Heart left ventricle (tissue), 13 donors: Measurements from ENCODE around the gene GATAD2B.

Experiments
- POLR2A ChIP-seq, 2 donors: fragments of 450-650 bp; IDR thresholded peaks; one replicate each; pipeline ENCODE4 v1.6.1; 2017; ENCODE audit warnings: antibody characterized with exemption in 2 of 2, mild to moderate bottlenecking in 2 of 2, moderate library complexity in 2 of 2
- TF ChIP-seq, protein P1 (sequence below), 12 donors: fragments of 200-600 bp; sonication (generic) in 4 of 12; IDR thresholded peaks; one replicate each; pipeline versions ENCODE4 v1.5.0 to v1.8.0; 2018 to 2022; ENCODE audit warnings: antibody characterized with exemption in 12 of 12, mild to moderate bottlenecking in 5 of 12
- donor health status: ischemic (EF 13 %, LVEDD 7.1; RV severe dilation, severe dysfunction).
- donor health status: DM: no; HTN: yes; CAD: no.
- donor health status: DM: no; HTN: no; CAD: no.
- donor health status: ischemic (EF 25% LVEDD 6.9; RV normal size, moderate dysfunction).
- donor health status: ischemic (EF 25% LVEDD 5.7; RV mildly dilated, moderate dysfunction).
- donor health status: ischemic (EF 35%, LVEDD 5.7; RV mildly dilated, moderate dysfunction).
- donor health status: nonischemic (EF 11% LVEDD 7.7; RV severe dilation, severe dysfunction).
- donor health status: DM: yes; HTN: yes; CAD: no.
- donor health status: PGD.
- donor health status: ischemic (EF 29% LVEDD 5.4; RV normal size, mild dysfunction).
- donor health status: nonischemic (EF 23%, LVEDD 6.1; RV moderate dilation, normal function).

DNA sequence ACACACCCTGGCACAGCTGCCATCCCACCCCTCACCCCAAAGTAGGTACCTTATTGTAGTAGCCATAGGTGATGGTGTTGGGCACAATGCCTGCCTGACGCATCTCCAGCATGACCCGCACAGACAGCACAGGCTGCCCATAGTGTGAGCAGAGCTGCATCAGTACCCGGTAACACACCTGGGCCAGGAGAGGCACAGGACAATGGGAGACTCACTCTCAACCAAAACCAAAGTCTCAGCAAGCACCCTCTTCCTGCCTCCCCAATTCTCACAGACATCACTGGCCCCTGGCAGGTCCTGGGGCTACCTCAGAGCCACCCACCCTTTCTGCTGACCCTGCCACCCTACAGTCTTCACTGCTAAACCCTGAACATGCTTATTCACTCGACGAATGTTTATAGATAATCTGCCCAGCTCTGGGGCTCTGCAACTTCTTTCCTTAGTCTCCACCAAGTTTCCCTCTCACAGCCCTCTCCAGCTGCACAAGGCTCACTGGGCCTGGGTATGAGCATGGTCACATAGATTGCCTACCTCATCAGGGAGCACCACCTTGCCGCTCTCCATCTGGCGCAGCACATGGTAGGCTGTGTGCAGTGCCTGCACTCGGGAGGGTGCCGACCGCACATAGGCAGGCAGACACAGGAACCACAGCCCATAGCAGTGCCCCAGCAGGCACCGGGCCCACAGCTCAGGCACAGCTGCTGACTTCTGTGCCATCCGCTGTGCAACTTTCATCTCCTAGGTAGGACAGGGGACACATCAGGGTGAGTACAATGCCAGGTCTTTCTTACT lies 13.4 kb upstream of the GATAD2B start:
- TF ChIP-seq, protein P1, sequence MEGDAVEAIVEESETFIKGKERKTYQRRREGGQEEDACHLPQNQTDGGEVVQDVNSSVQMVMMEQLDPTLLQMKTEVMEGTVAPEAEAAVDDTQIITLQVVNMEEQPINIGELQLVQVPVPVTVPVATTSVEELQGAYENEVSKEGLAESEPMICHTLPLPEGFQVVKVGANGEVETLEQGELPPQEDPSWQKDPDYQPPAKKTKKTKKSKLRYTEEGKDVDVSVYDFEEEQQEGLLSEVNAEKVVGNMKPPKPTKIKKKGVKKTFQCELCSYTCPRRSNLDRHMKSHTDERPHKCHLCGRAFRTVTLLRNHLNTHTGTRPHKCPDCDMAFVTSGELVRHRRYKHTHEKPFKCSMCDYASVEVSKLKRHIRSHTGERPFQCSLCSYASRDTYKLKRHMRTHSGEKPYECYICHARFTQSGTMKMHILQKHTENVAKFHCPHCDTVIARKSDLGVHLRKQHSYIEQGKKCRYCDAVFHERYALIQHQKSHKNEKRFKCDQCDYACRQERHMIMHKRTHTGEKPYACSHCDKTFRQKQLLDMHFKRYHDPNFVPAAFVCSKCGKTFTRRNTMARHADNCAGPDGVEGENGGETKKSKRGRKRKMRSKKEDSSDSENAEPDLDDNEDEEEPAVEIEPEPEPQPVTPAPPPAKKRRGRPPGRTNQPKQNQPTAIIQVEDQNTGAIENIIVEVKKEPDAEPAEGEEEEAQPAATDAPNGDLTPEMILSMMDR (IDR thresholded peaks at IDR 0.05): no peak
- no peak for TF ChIP-seq POLR2A (IDR thresholded peaks at IDR 0.05)
